Caco-2 (cell line): ENCODE results near the gene COA3. TPM values are rescaled to one million over a fixed set of nuclear protein-coding genes. Genes with fewer than 3 reads are reported as not detected.

Experiments used
- BruUV-seq: library from RNA; stranded (reverse); fragments of 400-500 nt; replicated peaks from 2 replicates; lab custom pipeline; 2021; lab: Mats Ljungman, UMichigan
- CTCF ChIA-PET: fragments of 300-600 bp; sonication (Branson Sonifier 250); formaldehyde crosslinking; loops from one replicate; lab custom pipeline; 2022; ENCODE audit warnings: antibody characterized with exemption; lab: Charles Lee
- POLR2A ChIA-PET: fragments of 300-600 bp; sonication (Branson Sonifier 250); formaldehyde crosslinking; loops from one replicate; lab custom pipeline; 2022; ENCODE audit warnings: antibody characterized with exemption; lab: Charles Lee
- DNase-seq, 2 experiments: peaks; one replicate each; pipeline versions ENCODE4 v3.0.0 to v3.0.0-alpha.2; 2020 to 2022
- H3K27me3 ChIP-seq: replicated peaks from 2 replicates; pipeline ENCODE4 v1.6.0; 2011; ENCODE audit warnings: low read length; ENCODE audit not compliant: control insufficient read depth, insufficient read depth
- H3K36me3 ChIP-seq: 2 replicates; pipeline ENCODE4 v1.5.1; 2011; ENCODE audit warnings: low read length; ENCODE audit not compliant: control insufficient read depth, insufficient read depth
- H3K4me1 ChIP-seq: fragments of 250-450 bp; sonication (Bioruptor Pico); 2 replicates; pipeline ENCODE4 v1.5.1; 2020; ENCODE audit warnings: mild to moderate bottlenecking
- H3K4me3 ChIP-seq: 2 replicates; pipeline ENCODE4 v1.5.1; 2011; ENCODE audit warnings: low read depth, mild to moderate bottlenecking, control low read depth, low read length
- H3K9me3 ChIP-seq: fragments of 250-450 bp; sonication (Bioruptor Pico); 2 replicates; pipeline ENCODE4 v1.5.1; 2020; ENCODE audit warnings: mild to moderate bottlenecking, moderate library complexity
- H3K27ac Mint-ChIP-seq: one replicate; pipeline ENCODE4 v1.8.0; 2022; ENCODE audit warnings: mixed read lengths; ENCODE audit not compliant: unreplicated experiment
- H3K27me3 Mint-ChIP-seq: one replicate; pipeline ENCODE4 v1.8.0; 2022; ENCODE audit warnings: mixed read lengths; ENCODE audit not compliant: insufficient read depth, unreplicated experiment
- H3K36me3 Mint-ChIP-seq: one replicate; pipeline ENCODE4 v1.8.0; 2022; ENCODE audit warnings: mild to moderate bottlenecking, mixed read lengths; ENCODE audit not compliant: insufficient read depth, unreplicated experiment
- H3K4me1 Mint-ChIP-seq: one replicate; pipeline ENCODE4 v1.8.0; 2022; ENCODE audit warnings: low read depth, mixed read lengths; ENCODE audit not compliant: unreplicated experiment
- H3K4me3 Mint-ChIP-seq: one replicate; pipeline ENCODE4 v1.8.0; 2022; ENCODE audit warnings: mild to moderate bottlenecking, moderate library complexity, mixed read lengths; ENCODE audit not compliant: unreplicated experiment
- H3K9me3 Mint-ChIP-seq: one replicate; pipeline ENCODE4 v1.8.0; 2022; ENCODE audit warnings: mixed read lengths; ENCODE audit not compliant: unreplicated experiment
- intact Hi-C: fragments of 100-400 bp; cut with micrococcal nuclease; formaldehyde crosslinking; loops from one replicate; pipeline ENCODE4 v1.10.0; 2022; ENCODE audit not compliant: unreplicated experiment
- total RNA-seq: library from RNA; stranded (reverse); gene quantifications from 2 replicates; pipeline ENCODE4 v1.2.3, GENCODE V29; 2022
- TF ChIP-seq, protein P1 (sequence below), 2 experiments: fragments of 200-600 bp in 1 of 2; IDR thresholded peaks; 1 replicate in 1 of 2; 2 replicates in 1 of 2; pipeline versions ENCODE4 v1.5.1 to v1.8.0; 2011 to 2022; ENCODE audit warnings: antibody characterized with exemption in 1 of 2, control low read depth in 1 of 2, inconsistent platforms in 1 of 2, low read depth in 1 of 2, low read length in 1 of 2, mild to moderate bottlenecking in 1 of 2, moderate library complexity in 1 of 2; ENCODE audit not compliant: insufficient read depth in 1 of 2, severe bottlenecking in 1 of 2, unreplicated experiment in 1 of 2

The COA3 gene
- total RNA-seq, 1 experiment from 2014 or later: 63.6 TPM

DNA sequence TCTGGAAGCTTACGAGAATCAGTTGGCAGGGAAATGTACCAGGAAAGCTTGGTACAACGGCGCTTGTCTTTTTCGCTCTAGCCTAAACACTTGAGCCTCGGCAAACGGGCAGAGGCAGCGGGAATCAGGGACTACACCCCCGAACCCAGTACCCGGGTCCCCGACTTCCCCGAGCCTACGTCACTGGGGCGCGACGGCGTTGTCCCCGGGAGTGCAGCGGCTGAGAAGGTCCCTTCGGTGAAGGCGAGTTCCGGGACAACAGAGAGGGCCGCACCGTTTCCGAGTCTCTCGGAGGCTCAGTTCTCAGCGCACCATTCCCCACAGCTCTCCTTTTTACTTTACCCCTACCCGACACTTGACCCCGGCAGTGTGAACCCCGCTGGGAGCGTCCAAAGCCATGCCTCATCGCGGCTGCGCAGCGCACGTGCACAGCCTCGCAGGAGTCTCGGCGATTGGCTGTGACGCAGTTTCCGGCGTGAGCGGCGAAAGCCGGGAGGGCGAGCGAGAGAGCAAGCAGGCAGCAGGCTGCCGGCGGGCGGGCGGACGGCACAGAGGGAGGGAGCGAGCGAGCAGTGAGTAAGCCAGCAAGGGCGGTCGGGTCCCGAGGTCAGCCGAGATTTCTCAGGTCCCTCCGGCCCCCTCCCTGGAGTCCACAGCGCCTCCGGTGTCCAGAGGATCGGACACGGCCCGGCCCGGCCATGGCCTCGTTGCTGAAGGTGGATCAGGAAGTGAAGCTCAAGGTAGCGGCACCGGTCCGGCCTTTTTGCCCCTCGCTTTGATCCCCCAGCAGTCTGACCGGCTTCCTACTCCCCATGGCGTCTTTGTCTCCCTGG is 34.6 kb upstream of the COA3 start, which contains the start of gene PSME3:
TSS of gene PSME3 (plus strand) at position 464 of the 833 bp plus-strand sequence. CDS start at position 699, 235 bp downstream.
- no peaks in the 10 kb centered on the region for H3K9me3 Mint-ChIP-seq
- peaks cover 50% of the 10 kb centered on the region for H3K36me3 Mint-ChIP-seq
- no peaks in the 10 kb centered on the region for H3K9me3 ChIP-seq
- intact Hi-C loops: no loop called here
- H3K4me3 ChIP-seq: peak within 1 kb of the TSS; percentile 97
- TF ChIP-seq, protein P1, sequence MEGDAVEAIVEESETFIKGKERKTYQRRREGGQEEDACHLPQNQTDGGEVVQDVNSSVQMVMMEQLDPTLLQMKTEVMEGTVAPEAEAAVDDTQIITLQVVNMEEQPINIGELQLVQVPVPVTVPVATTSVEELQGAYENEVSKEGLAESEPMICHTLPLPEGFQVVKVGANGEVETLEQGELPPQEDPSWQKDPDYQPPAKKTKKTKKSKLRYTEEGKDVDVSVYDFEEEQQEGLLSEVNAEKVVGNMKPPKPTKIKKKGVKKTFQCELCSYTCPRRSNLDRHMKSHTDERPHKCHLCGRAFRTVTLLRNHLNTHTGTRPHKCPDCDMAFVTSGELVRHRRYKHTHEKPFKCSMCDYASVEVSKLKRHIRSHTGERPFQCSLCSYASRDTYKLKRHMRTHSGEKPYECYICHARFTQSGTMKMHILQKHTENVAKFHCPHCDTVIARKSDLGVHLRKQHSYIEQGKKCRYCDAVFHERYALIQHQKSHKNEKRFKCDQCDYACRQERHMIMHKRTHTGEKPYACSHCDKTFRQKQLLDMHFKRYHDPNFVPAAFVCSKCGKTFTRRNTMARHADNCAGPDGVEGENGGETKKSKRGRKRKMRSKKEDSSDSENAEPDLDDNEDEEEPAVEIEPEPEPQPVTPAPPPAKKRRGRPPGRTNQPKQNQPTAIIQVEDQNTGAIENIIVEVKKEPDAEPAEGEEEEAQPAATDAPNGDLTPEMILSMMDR (IDR thresholded peaks at IDR 0.05; ENCODE audit: insufficient read depth in 1 of 2, low read depth in 1 of 2, low read length in 1 of 2, severe bottlenecking in 1 of 2, unreplicated experiment in 1 of 2): no peak
- peak; percentile 91 to 92 for DNase-seq
- no peaks in the 10 kb centered on the region for H3K4me1 Mint-ChIP-seq
- H3K27me3 ChIP-seq: no peaks in the 10 kb centered on the region
- 0 out of 2 replicates have a peak, but pooled peaks cover 14% of the 10 kb centered on the region for H3K4me1 ChIP-seq
- POLR2A ChIA-PET: interaction anchor here (0.6 to 1.8 kb wide), 5 partner anchors 9 to 165 kb away, joined by 3 to 19 read pairs (median 5); partner anchors contain the start of genes BECN1, RPL27 and VPS25
- H3K27ac Mint-ChIP-seq: peak within 1 kb of the TSS; percentile 95
- CTCF ChIA-PET: interaction anchor here (0.6 to 1.4 kb wide), 6 partner anchors 9 to 486 kb away, joined by 3 to 11 read pairs (median 4); partner anchors contain the start of gene BECN1
- BruUV-seq: TSS peak; percentile 80
- H3K4me3 Mint-ChIP-seq: peak within 1 kb of the TSS; percentile 91
- no peaks in the 10 kb centered on the region for H3K27me3 Mint-ChIP-seq
- H3K36me3 ChIP-seq: peaks cover 4% of the 10 kb centered on the region

DNA sequence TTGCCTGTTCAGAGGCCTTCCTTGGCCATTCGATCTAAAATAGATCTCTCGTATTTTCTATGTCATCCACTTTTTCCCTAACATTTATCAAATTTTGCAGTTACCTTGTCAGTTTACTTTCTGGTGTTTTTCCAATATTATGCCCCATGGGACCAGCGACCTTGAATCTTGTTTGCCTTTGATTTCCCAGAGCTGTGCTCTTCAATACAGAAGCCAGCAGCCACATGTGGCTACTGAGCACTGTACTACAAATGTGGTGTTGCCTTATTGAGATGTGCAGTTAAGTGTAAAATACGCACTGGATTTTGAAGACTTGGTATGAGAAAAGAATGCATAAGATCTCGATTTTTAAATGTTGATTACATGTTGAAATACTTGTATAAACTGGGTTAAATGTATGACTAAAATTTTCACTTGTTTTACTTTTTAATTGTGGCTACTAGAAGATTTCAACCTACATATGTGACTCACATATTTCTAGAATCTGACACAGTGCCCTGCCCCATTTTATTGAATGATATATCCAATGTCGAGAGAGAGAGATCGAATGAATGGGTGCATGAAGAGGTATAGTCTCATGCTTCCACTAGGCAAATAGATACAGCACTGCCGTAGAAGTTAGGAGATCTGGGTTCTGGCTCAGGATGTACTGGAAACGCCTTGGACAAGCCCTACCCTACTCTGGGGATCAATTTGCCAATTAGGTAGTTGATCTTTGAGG is 33.9 kb upstream of the COA3 start:
- Histone ChIP-seq H3K36me3 (no peaks in the 10 kb centered on the region; the same call in 1 of the 2 replicates), H3K9me3 (no peaks in the 10 kb centered on the region), H3K4me3 (peak overlapping the region; percentile 97), H3K4me1 (0 out of 2 replicates have a peak, but pooled peaks cover 14% of the 10 kb centered on the region), H3K27me3 (no peaks in the 10 kb centered on the region)
- CTCF ChIA-PET: interaction anchor here (1.3 to 1.4 kb wide), 2 partner anchors 9 to 12 kb away, joined by 3 to 11 read pairs; partner anchors contain the start of gene BECN1
- Mint-ChIP-seq H3K4me1 (no peaks in the 10 kb centered on the region), H3K27me3 (no peaks in the 10 kb centered on the region), H3K9me3 (no peaks in the 10 kb centered on the region), H3K36me3 (peaks cover 43% of the 10 kb centered on the region), H3K4me3 (peak overlapping the region; percentile 91), H3K27ac (peak overlapping the region; percentile 95)
- no TSS peak for BruUV-seq
- TF ChIP-seq, protein P1 (IDR thresholded peaks at IDR 0.05; ENCODE audit: insufficient read depth in 1 of 2, low read depth in 1 of 2, low read length in 1 of 2, severe bottlenecking in 1 of 2, unreplicated experiment in 1 of 2): no peak
- intact Hi-C loops: no loop called here
- POLR2A ChIA-PET: interaction anchor here (1.8 kb wide), 1 partner anchor 8 kb away, joined by 19 read pairs; the partner anchor contains the start of gene BECN1
- DNase-seq: no peak

DNA sequence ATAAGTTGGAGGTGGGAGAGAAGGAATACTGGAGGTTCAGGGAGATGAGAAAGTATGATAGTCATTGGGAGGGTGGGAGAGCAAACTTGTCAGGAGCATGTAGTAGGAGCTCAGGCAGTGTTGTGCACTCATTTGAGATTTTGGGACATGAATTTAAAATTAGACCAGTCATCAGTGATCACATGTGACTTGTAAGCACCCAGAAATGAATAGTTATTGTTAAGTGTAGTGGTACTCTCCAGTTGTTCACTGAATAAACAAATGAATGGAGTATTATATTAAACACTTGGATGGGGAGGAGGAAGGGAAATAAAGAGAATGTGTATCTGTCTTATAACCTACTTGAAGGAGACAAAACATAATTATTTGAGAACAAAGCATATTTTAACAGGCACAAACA is 32.5 kb upstream of the COA3 start:
- ChIA-PET POLR2A (no interaction called here), CTCF (no interaction called here)
- Mint-ChIP-seq H3K36me3 (peaks cover 29% of the 10 kb centered on the region), H3K27ac (no peak overlapping the region), H3K9me3 (no peaks in the 10 kb centered on the region), H3K4me3 (no peak overlapping the region), H3K4me1 (no peaks in the 10 kb centered on the region), H3K27me3 (no peaks in the 10 kb centered on the region)
- intact Hi-C loops: no loop called here
- no TSS peak for BruUV-seq
- 0 out of 2 replicates have a peak, but pooled peaks cover 14% of the 10 kb centered on the region for H3K4me1 ChIP-seq
- H3K27me3 ChIP-seq: no peaks in the 10 kb centered on the region
- no peaks in the 10 kb centered on the region for H3K9me3 ChIP-seq
- DNase-seq: no peak
- no peaks in the 10 kb centered on the region; the same call in 1 of the 2 replicates for H3K36me3 ChIP-seq
- TF ChIP-seq, protein P1 (IDR thresholded peaks at IDR 0.05; ENCODE audit: insufficient read depth in 1 of 2, low read depth in 1 of 2, low read length in 1 of 2, severe bottlenecking in 1 of 2, unreplicated experiment in 1 of 2): no peak
- H3K4me3 ChIP-seq: no peak overlapping the region
